ENCODE data around the gene PLXDC1. TPM values are rescaled to one million over a fixed set of nuclear protein-coding genes. Genes with fewer than 3 reads are reported as not detected.

The PLXDC1 gene
- total and polyA plus RNA-seq, 2 of the 13 experiments (the other 11 are each of a cell fraction or from before 2014, with no cell fraction given): not detected

GRCh38 chr17:39153599-39154051 is 2.2 kb upstream of the PLXDC1 start (continued):
- TF ChIP-seq ZNF513 (CRISPR knock-in tag; conservative IDR thresholded peaks at IDR 0.05): peak; percentile 80; the same call in 1 of the 2 replicates
- TF ChIP-seq ASH2L (IDR thresholded peaks at IDR 0.05; ENCODE audit: insufficient read length, low read depth, low read length): no peak
- TF ChIP-seq ZNF496 (CRISPR knock-in tag; IDR thresholded peaks at IDR 0.05; ENCODE audit: insufficient replicate concordance): no peak
- no peak for TF ChIP-seq SPEN (CRISPR knock-in tag; IDR thresholded peaks at IDR 0.05; ENCODE audit: low read depth)
- no peak for TF ChIP-seq MTA3 (CRISPR knock-in tag; IDR thresholded peaks at IDR 0.05)
- 0 out of 2 replicates have a peak, but pooled peaks have one; percentile 15 for TF ChIP-seq SNAPC5 (CRISPR knock-in tag; IDR thresholded peaks at IDR 0.05; ENCODE audit: borderline replicate concordance)
- TF ChIP-seq ZNF207 (IDR thresholded peaks at IDR 0.05; ENCODE audit: borderline replicate concordance): no peak
- no peak for TF ChIP-seq FOXJ3 (CRISPR knock-in tag; IDR thresholded peaks at IDR 0.05; ENCODE audit: borderline replicate concordance)
- TF ChIP-seq POLR2AphosphoS5 (IDR thresholded peaks at IDR 0.05; ENCODE audit: low read depth, low read length): no peak
- TF ChIP-seq E2F1 (CRISPR knock-in tag; IDR thresholded peaks at IDR 0.05): no peak
- TF ChIP-seq ZFP90 (CRISPR knock-in tag; IDR thresholded peaks at IDR 0.05; ENCODE audit: borderline replicate concordance): no peak
- no peak for TF ChIP-seq ZSCAN22 (CRISPR knock-in tag; IDR thresholded peaks at IDR 0.05)
- TF ChIP-seq RERE (CRISPR knock-in tag; IDR thresholded peaks at IDR 0.05; ENCODE audit: low read depth): no peak
- no peak for TF ChIP-seq ZNF75D (CRISPR knock-in tag; IDR thresholded peaks at IDR 0.05; ENCODE audit: borderline replicate concordance)
- TF ChIP-seq, protein P1, sequence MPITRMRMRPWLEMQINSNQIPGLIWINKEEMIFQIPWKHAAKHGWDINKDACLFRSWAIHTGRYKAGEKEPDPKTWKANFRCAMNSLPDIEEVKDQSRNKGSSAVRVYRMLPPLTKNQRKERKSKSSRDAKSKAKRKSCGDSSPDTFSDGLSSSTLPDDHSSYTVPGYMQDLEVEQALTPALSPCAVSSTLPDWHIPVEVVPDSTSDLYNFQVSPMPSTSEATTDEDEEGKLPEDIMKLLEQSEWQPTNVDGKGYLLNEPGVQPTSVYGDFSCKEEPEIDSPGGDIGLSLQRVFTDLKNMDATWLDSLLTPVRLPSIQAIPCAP (CRISPR knock-in tag; IDR thresholded peaks at IDR 0.05; ENCODE audit: low read depth): no peak
- TF ChIP-seq PITX1 (CRISPR knock-in tag; IDR thresholded peaks at IDR 0.05): no peak
- TF ChIP-seq ZNF350 (CRISPR knock-in tag; IDR thresholded peaks at IDR 0.05; ENCODE audit: borderline replicate concordance, low read depth): no peak; the same call in 1 of the 2 replicates
- no peak for TF ChIP-seq ZNF20 (CRISPR knock-in tag; IDR thresholded peaks at IDR 0.05)
- no peak for TF ChIP-seq HIVEP1 (CRISPR knock-in tag; IDR thresholded peaks at IDR 0.05)
- TF ChIP-seq ZZZ3 (CRISPR knock-in tag; IDR thresholded peaks at IDR 0.05; ENCODE audit: borderline replicate concordance): no peak
- TF ChIP-seq ZMAT5 (CRISPR knock-in tag; IDR thresholded peaks at IDR 0.05; ENCODE audit: borderline replicate concordance, low read depth): no peak
